Measurements from ENCODE around the gene MBLAC1.
A peak's percentile ranks its signal among the peaks of the same experiment; 100 is the strongest.

MBLAC1 gene, protein sequence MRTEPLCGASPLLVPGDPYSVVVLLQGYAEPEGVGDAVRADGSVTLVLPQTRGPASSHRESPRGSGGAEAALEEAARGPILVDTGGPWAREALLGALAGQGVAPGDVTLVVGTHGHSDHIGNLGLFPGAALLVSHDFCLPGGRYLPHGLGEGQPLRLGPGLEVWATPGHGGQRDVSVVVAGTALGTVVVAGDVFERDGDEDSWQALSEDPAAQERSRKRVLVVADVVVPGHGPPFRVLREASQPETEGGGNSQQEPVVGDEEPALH

DNA sequence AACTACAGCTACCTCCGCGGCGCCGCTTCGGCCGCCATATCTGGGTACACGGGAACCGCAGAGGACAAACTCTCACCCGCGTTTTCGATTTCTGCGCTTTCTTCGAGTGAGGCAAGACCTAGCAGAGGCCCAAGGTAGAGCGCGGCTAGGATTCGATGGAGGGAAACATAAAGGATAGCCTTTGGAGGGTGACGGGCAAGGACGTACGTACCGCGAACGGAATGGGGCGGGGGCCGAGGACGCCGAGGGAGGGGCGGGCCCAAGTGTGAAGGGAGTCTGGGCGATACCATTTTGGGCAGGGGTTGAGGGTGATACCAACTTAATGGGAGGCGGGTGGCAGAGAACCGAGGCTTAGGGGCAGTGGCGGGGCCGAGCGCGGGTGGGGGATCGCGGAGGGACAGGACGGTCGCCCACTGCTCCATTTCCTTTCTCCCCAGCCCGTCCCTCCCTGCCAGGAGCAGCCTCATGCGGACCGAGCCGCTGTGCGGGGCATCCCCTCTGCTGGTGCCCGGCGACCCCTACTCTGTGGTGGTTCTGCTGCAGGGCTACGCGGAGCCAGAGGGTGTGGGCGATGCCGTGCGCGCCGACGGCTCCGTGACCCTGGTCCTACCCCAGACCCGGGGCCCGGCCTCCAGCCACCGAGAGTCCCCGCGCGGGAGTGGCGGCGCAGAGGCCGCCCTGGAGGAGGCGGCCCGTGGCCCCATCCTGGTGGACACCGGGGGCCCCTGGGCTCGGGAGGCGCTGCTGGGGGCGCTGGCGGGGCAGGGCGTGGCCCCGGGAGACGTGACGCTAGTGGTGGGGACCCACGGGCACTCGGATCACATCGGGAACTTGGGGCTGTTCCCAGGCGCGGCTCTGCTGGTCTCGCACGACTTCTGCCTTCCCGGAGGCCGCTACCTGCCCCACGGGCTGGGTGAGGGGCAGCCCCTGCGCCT is at the start of gene MBLAC1:
Gene MBLAC1 (plus strand): TSS at position 37 of the 935 bp plus-strand sequence. CDS start 429 bp downstream, at position 466.
- peak; percentile 82 for DNase-seq (ENCODE audit: low read depth, low spot score)

DNA sequence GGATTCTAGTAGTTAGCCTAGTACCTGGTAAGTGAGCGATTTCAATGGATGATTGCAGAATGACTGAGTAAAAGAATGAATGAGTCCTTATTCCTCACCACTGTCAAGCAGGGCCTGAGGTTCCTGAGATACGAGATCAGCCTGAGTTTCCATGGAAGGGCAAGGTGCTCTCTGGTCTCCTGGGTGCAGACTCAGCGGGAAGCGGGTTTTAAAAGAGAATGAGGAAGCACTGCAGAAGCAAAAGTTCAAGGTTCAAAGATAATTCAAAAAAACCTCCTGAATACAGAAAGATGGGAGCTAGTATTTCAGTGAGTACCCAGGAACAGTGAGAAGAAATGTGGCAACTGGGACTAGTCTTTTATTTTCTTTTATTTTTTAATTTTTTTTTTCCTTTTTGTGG is 49.6 kb upstream of the MBLAC1 start:
- DNase-seq (ENCODE audit: low read depth, low spot score), result no peak

DNA sequence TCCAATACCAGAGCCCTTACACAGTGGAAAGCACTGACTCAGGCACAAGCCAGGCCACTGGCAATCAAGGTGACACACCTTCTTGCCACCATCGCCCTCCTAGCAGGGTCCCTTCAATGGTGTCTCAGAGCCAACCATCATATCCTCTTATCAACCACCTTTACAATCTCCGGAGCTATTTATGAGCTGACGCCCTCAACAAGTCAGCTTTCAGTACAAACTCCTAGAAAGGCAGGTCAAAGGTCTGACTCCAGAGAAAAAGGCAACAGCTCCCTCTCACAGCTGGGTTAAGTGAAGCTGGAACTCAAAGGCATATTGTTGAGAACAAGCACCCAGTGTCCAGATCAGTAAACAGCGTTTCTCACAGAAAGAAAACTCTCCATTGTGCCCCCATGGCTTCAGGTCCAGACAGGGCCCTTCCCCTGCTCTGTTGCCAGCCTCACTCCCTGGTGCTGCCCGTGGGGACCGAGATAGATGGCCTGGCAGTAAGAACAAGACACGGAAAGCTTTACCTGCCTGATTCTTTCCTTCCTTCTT is 47.7 kb upstream of the MBLAC1 start:
- DNase-seq (ENCODE audit: low read depth, low spot score), result no peak

DNA sequence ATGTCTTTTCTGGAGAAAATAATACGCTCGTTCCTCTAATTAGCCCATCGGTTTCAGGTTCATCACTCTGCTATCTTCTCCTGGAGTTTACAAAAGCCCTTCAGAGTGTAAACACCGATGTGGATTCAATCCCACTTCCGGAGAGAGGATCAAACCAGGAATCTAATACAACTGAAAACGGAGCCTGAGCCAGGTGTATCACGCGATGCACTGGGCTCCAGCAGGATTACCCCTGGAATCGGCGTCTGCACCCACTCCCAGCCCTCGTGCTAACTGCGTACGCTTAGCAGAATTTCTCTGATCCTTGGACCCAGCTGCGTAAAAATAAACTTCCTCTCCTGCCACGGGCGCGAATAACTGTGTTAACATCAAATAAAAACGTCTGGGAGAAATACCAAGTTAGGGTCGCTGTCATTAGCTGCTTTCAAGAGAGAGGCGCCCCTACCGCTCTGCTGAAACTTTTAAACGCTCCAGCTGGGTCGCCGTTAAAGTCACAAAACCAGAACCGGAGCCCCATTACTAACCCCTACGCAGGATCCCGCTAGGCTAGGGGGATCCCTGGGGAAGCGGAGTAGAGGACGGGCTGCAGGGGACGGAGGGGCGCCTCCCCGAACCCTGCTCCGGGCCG is 45.7 kb upstream of the MBLAC1 start:
- no peak for DNase-seq (ENCODE audit: low read depth, low spot score)

DNA sequence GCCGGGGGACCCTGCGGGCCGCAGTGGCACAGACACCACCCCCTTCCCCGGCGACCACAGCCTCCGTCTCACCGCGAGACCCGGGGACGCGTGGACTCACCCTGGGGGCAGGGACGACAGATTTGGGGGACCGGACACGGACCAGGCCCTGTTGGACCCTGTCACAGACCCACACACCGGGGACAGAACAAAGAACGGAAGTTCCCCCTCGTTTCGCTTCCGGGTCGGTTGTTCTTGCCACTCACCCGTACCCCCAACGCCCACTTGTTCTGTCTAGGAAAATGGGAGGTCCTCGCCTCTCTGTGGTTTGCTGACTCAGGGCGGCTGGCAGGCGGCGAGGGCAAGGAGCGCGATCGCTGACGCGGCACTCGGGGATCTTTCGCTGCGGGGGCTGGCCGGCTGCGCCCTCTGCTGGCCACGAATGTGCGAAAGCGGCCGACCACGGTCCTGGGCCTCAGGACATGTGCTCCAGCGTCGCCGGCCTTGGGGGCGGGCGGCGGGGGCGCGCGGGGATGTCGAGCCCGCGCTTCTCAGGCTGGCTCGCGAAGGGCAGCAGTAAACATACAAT is 45.1 kb upstream of the MBLAC1 start, which contains the start of gene ZNF3:
Gene ZNF3 (minus strand): TSS at position 189 of the 568 bp plus-strand sequence. CDS start 4,366 bp downstream, outside the sequence.
- peak; percentile 96 for DNase-seq (ENCODE audit: low read depth, low spot score)

DNA sequence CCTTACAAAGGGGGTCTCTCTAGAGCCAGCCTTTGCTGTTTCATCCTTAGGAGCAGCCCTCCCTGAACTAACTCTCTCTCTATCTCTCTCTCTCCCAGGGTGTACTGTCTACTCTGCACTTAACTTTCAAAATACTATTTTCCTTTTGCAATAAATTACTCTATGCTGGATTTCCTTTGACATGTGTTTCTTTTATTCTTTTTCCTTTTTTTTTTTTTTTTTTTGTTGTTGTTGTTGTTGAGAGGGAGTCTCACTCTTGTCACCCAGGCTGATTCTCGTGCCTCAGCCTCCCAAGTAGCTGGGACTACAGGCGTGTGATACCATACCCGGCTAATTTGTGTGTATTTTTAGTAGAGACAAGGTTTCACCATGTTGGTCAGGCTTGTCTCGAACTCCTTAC is 43.8 kb upstream of the MBLAC1 start:
- DNase-seq (ENCODE audit: low read depth, low spot score), result no peak

DNA sequence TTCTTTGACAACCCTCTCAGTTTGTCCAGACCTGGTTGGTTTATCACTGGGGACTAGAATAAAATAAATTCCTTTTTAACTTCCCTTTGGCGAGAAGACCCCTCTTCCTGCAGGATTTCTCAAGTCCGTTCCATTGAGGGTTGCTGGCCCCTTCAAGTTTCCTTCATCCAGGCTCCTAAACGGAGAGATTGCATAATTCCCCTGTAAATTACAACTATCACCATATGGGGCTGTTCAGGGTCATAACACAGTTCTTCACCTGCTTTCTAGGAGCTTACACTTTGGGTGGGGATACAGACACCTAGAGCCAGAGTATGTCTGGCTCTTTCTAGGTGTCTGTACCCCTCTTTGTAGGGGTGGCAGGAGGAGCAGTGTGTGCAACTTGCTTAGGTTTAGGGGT is 41.3 kb upstream of the MBLAC1 start:
- no peak for DNase-seq (ENCODE audit: low read depth, low spot score)

DNA sequence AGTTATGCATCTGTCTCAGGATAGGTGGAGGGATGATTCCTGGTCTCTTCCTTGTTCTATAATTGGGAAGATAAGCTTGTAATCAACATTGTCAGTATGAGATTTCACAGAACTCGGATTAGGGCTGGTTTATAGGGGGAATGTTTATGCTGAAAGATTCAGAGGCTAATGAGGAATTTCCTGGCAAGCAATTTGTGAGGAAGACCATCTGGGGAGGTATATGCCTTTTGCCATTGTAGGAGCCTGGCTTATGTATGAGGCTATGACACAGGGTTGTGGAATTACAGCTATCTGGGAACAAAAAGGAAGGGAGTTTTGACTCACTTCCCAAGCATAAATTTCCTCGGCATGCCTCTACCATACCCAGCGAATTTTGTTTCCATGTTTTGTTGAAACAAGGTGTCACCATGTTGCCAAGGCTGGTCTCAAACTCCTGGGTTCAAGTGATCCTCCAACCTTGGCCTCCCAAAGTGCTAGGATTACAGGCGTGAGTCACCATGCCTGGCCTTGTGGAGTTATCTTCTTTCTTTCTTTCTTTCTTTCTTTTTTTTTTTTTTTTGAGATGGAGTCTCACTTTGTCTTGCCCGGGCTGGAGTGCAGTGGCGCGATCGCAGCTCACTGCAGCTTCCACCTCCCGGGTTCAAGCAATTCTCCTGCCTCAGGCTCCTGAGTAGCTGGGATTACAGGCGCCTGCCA is 39.6 kb upstream of the MBLAC1 start:
- no peak for DNase-seq (ENCODE audit: low read depth, low spot score)

DNA sequence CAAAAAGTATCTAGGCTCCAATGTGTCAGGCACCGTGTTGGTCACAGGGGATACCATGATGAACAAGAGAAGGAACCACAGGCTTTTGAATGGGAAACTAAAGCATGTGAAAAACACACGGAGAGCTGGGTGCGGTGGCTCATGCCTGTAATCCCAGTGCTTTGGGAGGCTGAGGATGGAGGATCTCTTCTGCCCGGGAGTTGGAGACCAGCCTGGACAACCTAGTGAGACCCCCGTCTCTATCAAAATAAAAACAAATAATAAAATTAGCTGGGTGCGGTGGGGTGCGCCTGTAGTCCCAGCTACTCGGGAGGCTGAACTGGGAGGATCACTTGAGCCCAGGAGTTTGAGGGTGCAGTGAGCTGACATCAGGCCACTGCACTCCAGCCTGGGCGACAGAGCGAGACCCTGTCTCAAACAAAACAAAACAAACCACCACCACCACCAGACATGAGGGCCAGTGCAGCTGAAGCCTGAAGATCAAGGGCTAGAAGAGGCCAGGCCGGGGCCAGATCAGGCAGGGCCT is 38.6 kb upstream of the MBLAC1 start:
- no peak for DNase-seq (ENCODE audit: low read depth, low spot score)

DNA sequence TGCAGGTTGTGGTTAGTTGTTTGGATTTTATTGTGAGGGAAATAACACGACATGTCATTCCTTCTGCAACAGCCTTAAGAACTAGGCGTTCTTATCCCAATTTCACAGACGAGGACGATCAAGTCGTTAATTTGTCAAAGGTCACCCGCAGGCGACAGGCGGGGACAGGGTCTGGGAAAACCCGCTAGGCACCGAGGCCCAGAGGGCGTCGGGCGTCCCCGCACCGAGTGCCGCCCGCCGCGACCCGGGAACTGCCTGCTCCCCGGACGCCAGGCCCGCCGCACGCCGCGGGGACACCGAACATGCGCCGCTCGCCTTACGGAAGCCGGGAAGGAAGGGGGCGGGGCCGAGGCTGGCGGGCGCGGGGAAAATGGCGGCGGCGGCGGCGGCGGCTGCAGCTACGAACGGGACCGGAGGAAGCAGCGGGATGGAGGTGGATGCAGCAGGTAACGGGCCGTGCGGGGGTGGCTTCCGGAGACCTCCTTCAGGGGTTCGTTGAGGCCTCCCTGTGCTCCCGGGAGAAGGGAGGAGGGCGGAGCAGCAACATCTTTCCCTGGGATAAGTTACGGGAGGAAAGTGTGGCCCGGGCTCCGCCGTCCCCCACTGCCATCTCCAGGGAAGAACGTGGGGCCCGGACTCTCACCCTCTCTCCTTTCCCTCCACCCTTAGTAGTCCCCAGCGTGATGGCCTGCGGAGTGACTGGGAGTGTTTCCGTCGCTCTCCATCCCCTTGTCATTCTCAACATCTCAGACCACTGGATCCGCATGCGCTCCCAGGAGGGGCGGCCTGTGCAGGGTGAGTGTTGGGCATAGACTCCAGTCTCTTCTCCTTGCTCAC is 37.9 kb upstream of the MBLAC1 start, which contains the start of gene COPS6:
Gene COPS6 (plus strand): TSS at position 349 of the 837 bp plus-strand sequence. CDS start 22 bp downstream, at position 371.
- DNase-seq (ENCODE audit: low read depth, low spot score), result peak; percentile 76

DNA sequence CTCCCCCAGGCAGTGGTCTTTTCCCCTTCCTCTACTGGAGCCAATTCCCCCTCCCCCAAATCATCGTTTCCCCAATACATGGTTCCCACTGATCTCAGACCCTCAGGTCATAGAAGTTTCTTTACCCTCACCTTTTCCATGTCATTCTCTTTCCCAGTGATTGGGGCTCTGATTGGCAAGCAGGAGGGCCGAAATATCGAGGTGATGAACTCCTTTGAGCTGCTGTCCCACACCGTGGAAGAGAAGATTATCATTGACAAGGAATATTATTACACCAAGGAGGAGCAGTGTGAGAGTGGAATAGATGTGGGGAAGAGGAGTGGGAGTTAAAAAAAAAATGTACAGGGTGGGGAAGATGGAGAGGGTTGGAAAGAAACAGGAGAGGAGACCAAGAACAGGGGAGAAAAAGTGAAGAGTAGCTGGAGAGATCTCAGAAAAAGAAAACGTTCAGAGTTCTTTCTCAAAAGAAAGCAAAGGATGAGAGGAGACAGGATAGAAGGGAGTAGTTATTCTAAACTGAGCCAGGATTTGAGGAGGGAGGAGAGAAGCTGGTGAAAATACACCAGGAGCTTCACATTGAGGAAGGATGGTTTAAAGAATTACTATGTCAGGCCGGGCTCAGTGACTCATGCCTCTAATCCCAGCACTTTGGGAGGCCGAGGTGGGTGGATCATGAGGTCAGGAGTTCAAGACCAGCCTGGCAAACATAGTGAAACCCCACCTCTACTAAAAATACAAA is 37.1 kb upstream of the MBLAC1 start:
- no peak for DNase-seq (ENCODE audit: low read depth, low spot score)

DNA sequence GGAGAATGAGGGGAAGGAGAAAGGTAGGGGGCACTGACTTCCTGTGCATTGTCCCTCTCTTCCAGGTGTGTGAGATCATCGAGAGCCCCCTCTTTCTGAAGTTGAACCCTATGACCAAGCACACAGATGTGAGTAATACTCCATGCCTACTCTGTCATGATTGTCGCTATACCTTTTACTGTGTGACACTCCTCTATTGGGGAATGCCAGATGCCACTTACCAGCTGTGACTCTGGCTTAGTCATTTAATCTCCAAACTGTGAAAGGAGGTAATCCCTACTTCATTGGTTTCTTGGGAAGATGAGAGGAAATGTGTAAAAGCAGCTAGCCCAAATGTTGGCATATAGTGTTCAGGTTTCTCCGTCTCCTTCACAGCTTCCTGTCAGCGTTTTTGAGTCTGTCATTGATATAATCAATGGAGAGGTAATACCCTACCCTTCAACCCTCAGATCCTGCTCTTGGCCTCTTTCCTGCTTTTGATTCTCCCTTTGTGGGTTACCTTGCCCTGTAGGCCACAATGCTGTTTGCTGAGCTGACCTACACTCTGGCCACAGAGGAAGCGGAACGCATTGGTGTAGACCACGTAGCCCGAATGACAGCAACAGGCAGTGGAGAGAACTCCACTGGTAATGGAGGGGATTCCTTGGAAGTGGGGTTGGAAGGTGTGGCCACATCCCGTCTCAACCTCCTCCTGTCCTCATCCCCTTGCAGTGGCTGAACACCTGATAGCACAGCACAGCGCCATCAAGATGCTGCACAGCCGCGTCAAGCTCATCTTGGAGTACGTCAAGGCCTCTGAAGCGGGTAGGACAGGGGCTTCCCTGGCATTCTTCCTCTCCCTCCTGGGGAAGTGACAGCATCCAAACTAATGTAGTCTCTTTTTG is 36.0 kb upstream of the MBLAC1 start:
- no peak for DNase-seq (ENCODE audit: low read depth, low spot score)

DNA sequence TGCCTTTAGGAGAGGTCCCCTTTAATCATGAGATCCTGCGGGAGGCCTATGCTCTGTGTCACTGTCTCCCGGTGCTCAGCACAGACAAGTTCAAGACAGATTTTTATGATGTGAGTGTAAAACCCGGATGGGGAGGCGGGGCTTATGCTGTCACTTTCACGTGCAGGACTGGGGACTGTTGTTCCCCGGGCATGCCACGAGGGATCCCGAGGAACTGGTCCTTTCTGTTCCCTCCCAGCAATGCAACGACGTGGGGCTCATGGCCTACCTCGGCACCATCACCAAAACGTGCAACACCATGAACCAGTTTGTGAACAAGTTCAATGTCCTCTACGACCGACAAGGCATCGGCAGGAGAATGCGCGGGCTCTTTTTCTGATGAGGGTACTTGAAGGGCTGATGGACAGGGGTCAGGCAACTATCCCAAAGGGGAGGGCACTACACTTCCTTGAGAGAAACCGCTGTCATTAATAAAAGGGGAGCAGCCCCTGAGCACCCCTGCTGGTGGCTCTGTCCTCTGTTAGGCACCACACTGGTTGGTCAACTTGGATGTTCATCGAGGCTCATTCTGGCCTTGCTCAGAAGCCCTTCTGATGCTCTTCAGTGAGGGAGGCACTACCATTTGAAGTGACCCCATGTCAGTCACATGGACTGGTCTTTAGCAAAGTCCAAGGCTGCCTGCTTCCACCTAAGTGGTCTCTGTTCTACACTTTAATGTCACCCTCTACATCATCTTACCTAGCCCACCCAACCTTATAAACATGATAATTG is 35.2 kb upstream of the MBLAC1 start:
- DNase-seq (ENCODE audit: low read depth, low spot score), result no peak

DNA sequence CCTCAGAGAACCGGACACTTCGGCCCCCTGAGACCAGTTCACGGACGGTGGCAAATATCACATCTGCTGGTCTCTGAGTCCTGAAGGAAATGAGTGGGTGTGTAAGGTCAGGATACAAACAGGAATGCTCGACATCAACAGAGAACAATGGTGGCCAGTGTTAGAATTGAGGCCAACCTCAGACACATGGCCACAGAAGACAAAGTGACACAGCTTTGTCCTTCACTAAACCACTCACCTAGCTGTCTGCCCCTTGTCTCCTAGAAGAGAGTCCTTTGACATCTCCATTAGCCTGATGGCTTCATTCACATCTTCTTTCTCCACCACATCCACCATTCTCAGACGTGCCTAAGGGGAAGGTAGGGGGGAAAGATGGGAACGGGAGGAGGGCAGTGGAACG is 33.7 kb upstream of the MBLAC1 start:
- no peak for DNase-seq (ENCODE audit: low read depth, low spot score)

DNA sequence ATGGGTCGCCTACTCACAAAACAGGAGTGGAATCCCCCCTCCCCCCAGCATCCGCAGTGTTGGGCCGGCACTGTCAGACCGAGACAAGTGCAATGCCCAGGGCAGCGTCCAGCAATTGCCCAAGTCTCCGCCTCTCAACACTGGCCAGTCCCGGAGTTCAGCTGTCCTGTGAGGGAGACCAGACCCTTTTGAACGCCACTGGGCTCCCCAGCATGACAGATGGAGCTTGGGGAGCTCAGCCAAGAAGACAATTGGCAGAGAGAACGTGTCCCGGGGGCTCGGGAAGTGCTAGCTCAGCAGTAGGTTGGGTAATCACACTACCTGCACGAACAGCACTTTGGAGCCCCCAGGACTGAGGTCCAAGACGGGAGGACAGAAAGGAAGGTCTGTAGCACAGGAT is 33.3 kb upstream of the MBLAC1 start:
- no peak for DNase-seq (ENCODE audit: low read depth, low spot score)

DNA sequence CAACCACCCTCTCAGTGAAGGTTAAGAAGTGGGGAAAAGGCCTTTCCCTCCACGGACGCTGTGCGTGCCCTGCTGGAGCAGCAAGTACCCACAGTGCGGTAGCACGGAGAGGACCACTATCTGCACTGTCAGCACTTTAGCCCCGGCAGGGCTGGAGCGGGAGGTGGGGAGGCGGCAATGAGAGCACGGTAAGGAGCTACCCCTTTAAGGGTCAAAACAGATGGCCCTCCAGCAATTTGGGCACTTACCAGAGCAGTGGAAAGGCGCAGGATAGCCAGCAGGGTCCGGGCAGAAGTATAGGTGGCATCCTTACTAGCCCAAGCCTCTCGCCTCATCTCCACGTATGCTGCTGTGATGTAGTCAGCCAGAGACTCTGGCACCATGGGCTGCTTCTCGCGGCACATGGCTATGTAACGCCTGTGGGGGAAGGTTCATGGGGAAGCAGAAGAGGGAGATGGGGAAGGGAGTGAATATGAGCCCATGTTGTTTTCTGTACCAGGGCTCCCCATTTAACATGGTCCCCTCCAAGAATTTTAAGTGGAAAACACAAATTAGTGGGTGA is 32.8 kb upstream of the MBLAC1 start:
- DNase-seq (ENCODE audit: low read depth, low spot score), result no peak

DNA sequence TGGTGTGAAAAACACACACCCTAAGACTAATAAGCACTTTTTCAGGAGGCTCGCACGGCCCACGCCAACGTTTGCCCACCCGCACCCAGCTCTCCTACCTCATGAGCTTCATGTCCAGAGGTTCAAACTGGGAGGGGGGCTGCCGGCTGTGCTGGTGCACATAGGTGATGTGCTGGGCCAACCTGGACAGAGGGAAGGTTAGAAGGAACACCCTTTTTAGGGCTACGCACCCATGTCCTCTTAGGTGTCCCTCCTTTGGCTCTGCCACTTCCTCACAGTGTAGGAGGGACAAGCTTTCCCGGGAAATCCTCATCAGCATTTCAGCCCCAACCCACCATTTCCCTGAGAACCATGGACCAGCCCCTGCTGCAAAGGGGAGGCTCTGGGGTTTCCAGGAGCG is 31.5 kb upstream of the MBLAC1 start:
- DNase-seq (ENCODE audit: low read depth, low spot score), result no peak

Measured in activated naive CD8-positive, alpha-beta T cell treated with anti-CD3 and anti-CD28 coated beads, Interleukin-2, amount 50 U/mL, for 16 hours (primary cell).